SU-DHL-6 (cell line): Measurements from ENCODE around the gene ABCB1.
"Not testable (repeated sequence)": the region's sequence is repeated elsewhere in the genome, so short reads cannot be mapped to it uniquely, and the experiment has no call there.

Experiments
- H2AFZ ChIP-seq: fragments of 200-600 bp; sonication (generic); 2 replicates; pipeline ENCODE4 v1.6.1; 2014; ENCODE audit warnings: low read depth, mild to moderate bottlenecking, moderate library complexity, mixed read lengths, antibody characterized with exemption, low read length; ENCODE audit not compliant: severe bottlenecking
- H3F3A ChIP-seq: fragments of 200-600 bp; shearing (Covaris generic); 2 replicates; pipeline ENCODE4 v1.6.0; 2016; ENCODE audit warnings: antibody characterized with exemption, mild to moderate bottlenecking; ENCODE audit not compliant: insufficient read depth
- H3K27ac ChIP-seq: fragments of 200-600 bp; sonication (generic); 2 replicates; pipeline ENCODE4 v1.5.1; 2016; ENCODE audit warnings: low read depth, mild to moderate bottlenecking, low read length, moderate library complexity, mixed read lengths
- H3K27me3 ChIP-seq: fragments of 200-600 bp; sonication (generic), shearing (Covaris generic); 2 replicates; pipeline ENCODE4 v1.6.0; 2014; ENCODE audit warnings: mild to moderate bottlenecking, low read length
- H3K36me3 ChIP-seq: fragments of 200-600 bp; sonication (generic); 2 replicates; pipeline ENCODE4 v1.6.1; 2014; ENCODE audit warnings: mild to moderate bottlenecking, low read length, mixed read lengths
- H3K4me2 ChIP-seq: fragments of 300-600, 200-600 bp; shearing (Covaris generic), sonication (generic); 2 replicates; pipeline ENCODE4 v1.6.0; 2014; ENCODE audit warnings: low read length, low read depth, mild to moderate bottlenecking; ENCODE audit not compliant: poor library complexity, severe bottlenecking
- H3K4me3 ChIP-seq: fragments of 200-600 bp; sonication (generic); 2 replicates; pipeline ENCODE4 v1.5.1; 2014; ENCODE audit warnings: antibody characterized with exemption, low read length, mild to moderate bottlenecking, mixed read lengths; ENCODE audit not compliant: insufficient read depth, poor library complexity, severe bottlenecking
- H3K79me2 ChIP-seq: fragments of 200-600 bp; sonication (generic); 2 replicates; pipeline ENCODE4 v1.6.1; 2014; ENCODE audit warnings: mild to moderate bottlenecking, low read length, moderate library complexity; ENCODE audit not compliant: insufficient read depth
- H3K9ac ChIP-seq: fragments of 200-600 bp; sonication (generic); 2 replicates; pipeline ENCODE4 v1.7.0; 2014; ENCODE audit warnings: mild to moderate bottlenecking, low read length
- H3K9me2 ChIP-seq: fragments of 200-600 bp; sonication (generic); replicated peaks from 2 replicates; pipeline ENCODE4 v1.6.1; 2014; ENCODE audit warnings: low read length; ENCODE audit not compliant: insufficient read depth
- H3K9me3 ChIP-seq: fragments of 200-600 bp; sonication (generic); 2 replicates; pipeline ENCODE4 v1.6.1; 2014; ENCODE audit warnings: low read length, mixed read lengths; ENCODE audit not compliant: insufficient read depth
- H4K20me1 ChIP-seq: fragments of 200-600 bp; sonication (generic); 2 replicates; pipeline ENCODE4 v1.6.1; 2014; ENCODE audit warnings: low read depth, mild to moderate bottlenecking, antibody characterized with exemption, low read length, moderate library complexity, mixed read lengths
- CTCF ChIP-seq: fragments of 200-600 bp; sonication (generic); IDR thresholded peaks from one replicate; pipeline ENCODE4 v1.5.1; 2017; ENCODE audit warnings: antibody characterized with exemption, mild to moderate bottlenecking, low read length, moderate library complexity; ENCODE audit not compliant: insufficient read depth, poor library complexity, severe bottlenecking
- EZH2phosphoT487 ChIP-seq: fragments of 200-600 bp; sonication (generic), shearing (Covaris generic); conservative IDR thresholded peaks from 2 replicates; pipeline ENCODE4 v1.6.1; 2018; ENCODE audit warnings: mild to moderate bottlenecking, antibody characterized with exemption, low read length, moderate library complexity, mixed read lengths

ABCB1 gene

GRCh38 chr7:87473192-87473591 lies 127.5 kb downstream of the ABCB1 start:
- Histone ChIP-seq H3K79me2 (no peaks in the 10 kb centered on the region), H3K27me3 (no peaks in the 10 kb centered on the region), H4K20me1 (no peaks in the 10 kb centered on the region), H3K9ac (no peak overlapping the region), H3K9me3 (no peaks in the 10 kb centered on the region), H3K36me3 (no peaks in the 10 kb centered on the region), H3F3A (no peaks in the 10 kb centered on the region), H3K9me2 (no peaks in the 10 kb centered on the region), H2AFZ (no peak overlapping the region), H3K4me2 (no peak overlapping the region), H3K4me3 (no peak overlapping the region), H3K27ac (no peak overlapping the region)
- TF ChIP-seq EZH2phosphoT487 (no peak), CTCF (no peak)

GRCh38 chr7:87471473-87471872 lies 129.2 kb downstream of the ABCB1 start:
- TF ChIP-seq EZH2phosphoT487 (no peak), CTCF (no peak)
- no peaks in the 10 kb centered on the region for H3K36me3 ChIP-seq

GRCh38 chr7:87469204-87469603 lies 131.5 kb downstream of the ABCB1 start:
- H3K79me2 ChIP-seq, H3K9me2 ChIP-seq, H3F3A ChIP-seq, H3K4me2 ChIP-seq, H3K4me3 ChIP-seq, H2AFZ ChIP-seq, H3K9me3 ChIP-seq, H3K36me3 ChIP-seq, H3K27me3 ChIP-seq, H3K27ac ChIP-seq, H4K20me1 ChIP-seq, H3K9ac ChIP-seq: not testable (repeated sequence)

More at GRCh38 chr7:87471473-87471872, 129.2 kb downstream of the ABCB1 start:
- H3K9ac ChIP-seq = no peak overlapping the region
- no peaks in the 10 kb centered on the region for H3K9me3 ChIP-seq
- no peak overlapping the region for H3K27ac ChIP-seq
- H3K4me3 ChIP-seq = no peak overlapping the region
- H4K20me1 ChIP-seq = no peaks in the 10 kb centered on the region
- H3K4me2 ChIP-seq = no peak overlapping the region
- H3K79me2 ChIP-seq = no peaks in the 10 kb centered on the region
- no peak overlapping the region for H2AFZ ChIP-seq
- no peaks in the 10 kb centered on the region for H3K27me3 ChIP-seq
- H3F3A ChIP-seq = no peaks in the 10 kb centered on the region
- H3K9me2 ChIP-seq = no peaks in the 10 kb centered on the region

- H3K9me3 ChIP-seq, H3K27ac ChIP-seq, H3K79me2 ChIP-seq, H3K9ac ChIP-seq, H3K4me2 ChIP-seq, H2AFZ ChIP-seq, H3K9me2 ChIP-seq, H3K27me3 ChIP-seq, H3K4me3 ChIP-seq, H4K20me1 ChIP-seq, H3K36me3 ChIP-seq, H3F3A ChIP-seq: not testable (repeated sequence)
Observed at GRCh38 chr7:87465534-87465880, 135.2 kb downstream of the ABCB1 start.

GRCh38 chr7:87464830-87465533 lies 135.7 kb downstream of the ABCB1 start:
- H3K9me3 ChIP-seq, H3K27ac ChIP-seq, H3K27me3 ChIP-seq, H3K9me2 ChIP-seq, H3K4me2 ChIP-seq, H3F3A ChIP-seq, H3K79me2 ChIP-seq, H3K4me3 ChIP-seq, H4K20me1 ChIP-seq, H2AFZ ChIP-seq, H3K9ac ChIP-seq, H3K36me3 ChIP-seq: not testable (repeated sequence)
